Panc1 (cell line): ENCODE results near the gene ARHGEF3.
"Not testable (repeated sequence)": the region's sequence is repeated elsewhere in the genome, so short reads cannot be mapped to it uniquely, and the experiment has no call there.

Source experiments
- POLR2AphosphoS5 ChIP-seq: IDR thresholded peaks from 2 replicates; pipeline ENCODE4 v1.6.1; 2012; ENCODE audit warnings: mild to moderate bottlenecking, low read depth, low read length, moderate library complexity
- REST ChIP-seq, 2 experiments: IDR thresholded peaks; 2 replicates each; pipeline ENCODE4 v1.6.1; 2011 to 2012; ENCODE audit warnings: low read depth in 2 of 2, control low read depth in 1 of 2, low read length in 1 of 2, mild to moderate bottlenecking in 1 of 2, moderate library complexity in 1 of 2; ENCODE audit not compliant: insufficient read depth in 1 of 2
- TF ChIP-seq, protein P1 (sequence below): fragments of 450-650 bp; IDR thresholded peaks from 2 replicates; pipeline ENCODE4 v1.5.1; 2017; ENCODE audit warnings: mild to moderate bottlenecking

DNA sequence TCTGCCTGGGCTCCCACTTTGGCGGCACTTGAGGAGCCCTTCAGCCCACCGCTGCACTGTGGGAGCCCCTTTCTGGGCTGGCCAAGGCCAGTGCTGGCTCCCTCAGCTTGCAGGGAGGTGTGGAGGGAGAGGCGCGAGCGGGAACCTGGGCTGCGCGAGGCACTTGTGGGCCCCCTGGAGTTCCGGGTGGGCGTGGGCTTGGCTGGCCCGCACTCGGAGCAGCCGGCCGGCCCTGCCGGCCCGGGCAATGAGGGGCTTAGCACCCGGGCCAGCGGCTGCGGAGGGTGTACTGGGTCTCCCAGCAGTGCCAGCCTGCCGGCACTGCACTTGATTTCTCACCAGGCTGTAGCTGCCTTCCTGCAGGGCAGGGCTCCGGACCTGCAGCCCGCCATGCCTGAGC lies 82.9 kb downstream of the ARHGEF3 start:
- TF ChIP-seq, protein P1, sequence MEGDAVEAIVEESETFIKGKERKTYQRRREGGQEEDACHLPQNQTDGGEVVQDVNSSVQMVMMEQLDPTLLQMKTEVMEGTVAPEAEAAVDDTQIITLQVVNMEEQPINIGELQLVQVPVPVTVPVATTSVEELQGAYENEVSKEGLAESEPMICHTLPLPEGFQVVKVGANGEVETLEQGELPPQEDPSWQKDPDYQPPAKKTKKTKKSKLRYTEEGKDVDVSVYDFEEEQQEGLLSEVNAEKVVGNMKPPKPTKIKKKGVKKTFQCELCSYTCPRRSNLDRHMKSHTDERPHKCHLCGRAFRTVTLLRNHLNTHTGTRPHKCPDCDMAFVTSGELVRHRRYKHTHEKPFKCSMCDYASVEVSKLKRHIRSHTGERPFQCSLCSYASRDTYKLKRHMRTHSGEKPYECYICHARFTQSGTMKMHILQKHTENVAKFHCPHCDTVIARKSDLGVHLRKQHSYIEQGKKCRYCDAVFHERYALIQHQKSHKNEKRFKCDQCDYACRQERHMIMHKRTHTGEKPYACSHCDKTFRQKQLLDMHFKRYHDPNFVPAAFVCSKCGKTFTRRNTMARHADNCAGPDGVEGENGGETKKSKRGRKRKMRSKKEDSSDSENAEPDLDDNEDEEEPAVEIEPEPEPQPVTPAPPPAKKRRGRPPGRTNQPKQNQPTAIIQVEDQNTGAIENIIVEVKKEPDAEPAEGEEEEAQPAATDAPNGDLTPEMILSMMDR, result not testable (repeated sequence)
- not testable (repeated sequence) for TF ChIP-seq REST (IDR thresholded peaks at IDR 0.05; ENCODE audit: insufficient read depth in 1 of 2, low read depth in 2 of 2, low read length in 1 of 2); POLR2AphosphoS5
